Measurements from ENCODE around the gene FGF3. TPM values are rescaled to one million over a fixed set of nuclear protein-coding genes. Genes with fewer than 3 reads are reported as not detected.

The FGF3 gene
- total RNA-seq, 1 donor from 2014 or later, result not detected

DNA sequence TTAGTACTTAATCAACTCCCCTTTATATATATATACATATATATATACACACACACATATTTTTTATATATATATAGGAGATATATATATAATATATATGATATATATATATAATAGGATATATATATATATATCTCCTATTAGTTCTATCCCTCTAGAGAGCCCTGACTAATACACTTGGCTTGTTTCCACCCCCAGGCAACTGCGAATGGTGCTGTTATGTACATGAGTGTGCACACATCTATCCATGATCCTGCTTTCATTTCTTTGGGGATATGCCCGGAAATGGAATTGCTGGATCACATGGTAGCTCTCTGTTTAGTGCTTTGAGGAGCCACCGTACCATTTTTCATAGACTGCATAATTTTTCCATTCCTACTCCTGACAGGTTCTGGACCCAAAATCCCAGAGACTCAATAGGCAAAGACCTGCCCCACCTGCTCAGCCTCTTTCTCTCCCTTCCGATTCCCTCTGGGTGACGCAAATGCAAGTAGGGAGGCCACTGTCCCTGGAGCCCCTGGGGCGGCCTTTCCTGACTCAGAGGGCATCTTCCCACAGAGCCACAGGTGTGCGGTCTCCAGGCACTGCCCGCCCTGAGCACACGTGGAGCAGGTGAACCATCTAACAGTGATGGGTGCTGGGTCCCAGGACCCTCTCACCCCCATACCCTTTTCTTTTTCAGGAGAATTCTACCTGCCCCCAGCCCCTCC is 12.0 kb downstream of the FGF3 start:
- intact Hi-C loops (cut with micrococcal nuclease), result no loop called here

DNA sequence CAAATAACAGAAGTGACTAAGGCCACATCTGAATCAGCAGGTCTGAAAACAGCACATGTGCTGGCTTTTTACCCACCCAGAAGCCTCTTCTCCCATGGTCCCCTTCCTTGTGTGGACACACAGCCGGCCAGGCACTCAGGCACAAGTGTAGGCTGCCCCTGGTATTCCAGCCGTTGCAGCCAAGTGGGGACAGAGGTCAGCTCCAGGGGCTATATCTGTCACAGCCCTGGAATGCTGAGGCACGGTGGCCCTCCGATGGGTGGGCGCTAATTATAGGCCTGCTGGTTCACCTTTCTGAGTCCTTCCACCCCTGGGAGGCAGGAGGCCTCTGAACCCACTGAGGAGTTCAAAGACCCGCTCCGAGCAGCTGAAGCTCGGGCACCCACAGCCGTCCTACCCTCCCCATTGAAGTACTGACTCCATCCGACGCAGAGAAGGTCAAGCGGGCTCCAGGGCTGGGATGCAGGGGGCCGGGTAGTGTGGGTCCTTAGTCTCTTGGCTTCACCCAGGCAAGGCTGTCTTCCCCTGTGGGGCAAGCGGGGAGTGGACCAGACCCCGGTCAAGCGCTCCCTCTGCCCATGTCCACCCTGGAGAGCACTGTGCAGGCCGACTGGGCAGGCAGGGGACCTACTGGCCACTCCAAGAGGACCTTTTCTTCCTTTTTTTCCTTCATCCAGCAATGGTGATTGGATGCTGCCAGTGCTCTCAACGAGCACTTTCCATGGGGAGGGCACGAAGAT is 14.3 kb downstream of the FGF3 start:
- intact Hi-C loops (cut with micrococcal nuclease), result no loop called here

GRCh38 chr11:69803604-69804218 is 15.5 kb downstream of the FGF3 start:
- intact Hi-C loops (cut with micrococcal nuclease), result no loop called here

GRCh38 chr11:69803022-69803421 is 16.2 kb downstream of the FGF3 start:
- intact Hi-C loops (cut with micrococcal nuclease), result no loop called here

DNA sequence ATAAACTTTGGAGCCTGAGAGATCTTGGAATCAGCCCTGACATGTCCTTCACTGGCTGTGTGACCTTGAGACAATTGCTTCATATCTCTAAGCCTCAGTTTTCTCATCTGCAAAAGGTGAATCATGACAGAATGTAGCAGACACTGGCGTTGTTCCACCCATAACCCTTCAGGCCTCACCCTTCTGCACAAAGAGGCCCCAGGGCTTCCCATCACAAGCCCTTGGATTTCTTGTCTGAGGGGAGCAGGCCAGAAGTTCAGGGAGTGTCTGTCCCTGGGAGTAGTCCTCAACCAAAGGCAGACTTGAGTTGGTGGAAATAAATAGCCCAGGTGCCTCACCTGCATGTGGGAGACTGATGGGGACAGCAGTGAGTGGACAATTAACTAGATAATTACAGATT is 16.6 kb downstream of the FGF3 start:
- intact Hi-C loops (cut with micrococcal nuclease), result no loop called here

DNA sequence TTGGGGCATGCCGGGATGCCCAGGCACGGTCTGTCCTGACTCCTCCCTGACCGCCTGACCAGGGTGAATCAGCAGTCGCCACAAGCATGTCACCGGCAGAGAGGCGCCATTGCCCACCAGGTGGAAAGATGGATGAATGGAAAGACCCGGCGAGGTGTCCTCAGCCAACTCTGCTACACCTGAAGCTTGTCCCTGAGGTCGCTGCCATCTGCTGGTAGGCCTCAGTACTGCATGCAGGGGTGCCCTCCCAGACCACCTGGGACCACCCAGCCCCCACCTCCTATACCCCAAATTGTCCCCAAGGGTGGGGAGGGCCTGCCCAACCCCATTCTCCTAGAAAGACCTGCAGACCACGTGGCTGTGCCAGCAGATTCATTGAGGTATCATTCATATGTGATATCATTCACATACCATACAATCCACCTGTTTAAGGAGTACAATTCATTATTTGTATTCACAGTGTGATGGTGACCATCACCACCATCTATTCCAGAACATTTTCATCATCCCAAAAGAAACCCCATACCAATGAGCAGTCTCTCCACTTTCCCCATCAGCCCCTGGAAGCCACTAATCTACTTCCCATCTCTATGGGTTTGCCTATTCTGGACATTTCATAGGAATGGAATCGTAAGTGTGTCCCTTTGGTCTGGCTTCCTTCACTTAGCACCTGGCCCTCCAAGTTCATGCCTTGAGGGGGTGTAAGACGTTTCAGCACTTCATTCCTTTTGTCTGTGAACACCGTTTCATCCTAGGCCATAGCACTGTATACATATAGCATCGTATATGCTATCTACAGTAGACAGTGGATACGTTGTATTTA is 17.5 kb downstream of the FGF3 start:
- intact Hi-C loops (cut with micrococcal nuclease), result no loop called here

- intact Hi-C loops (cut with micrococcal nuclease), result no loop called here
Measured at GRCh38 chr11:69800278-69800677, 18.9 kb downstream of the FGF3 start.

DNA sequence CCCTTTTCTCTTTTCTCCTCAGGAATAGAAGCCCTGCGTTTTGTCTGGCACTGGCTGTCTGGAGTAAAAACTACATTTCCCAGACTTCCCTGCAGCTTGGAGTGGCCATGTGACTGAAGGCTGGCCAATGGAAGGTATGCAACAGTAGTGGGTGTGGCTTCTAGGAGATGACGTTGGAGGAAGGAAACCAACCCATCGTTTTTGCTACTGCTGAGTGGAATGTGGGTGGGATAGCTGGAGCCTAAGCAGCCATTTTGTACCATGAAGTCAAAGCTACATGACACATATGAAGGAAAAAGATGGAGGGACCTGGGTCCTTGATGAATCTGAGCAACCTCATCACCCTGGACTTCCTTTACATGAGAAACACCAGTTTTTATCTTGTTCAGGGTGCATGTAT is 19.6 kb downstream of the FGF3 start:
- intact Hi-C loops (cut with micrococcal nuclease), result no loop called here

DNA sequence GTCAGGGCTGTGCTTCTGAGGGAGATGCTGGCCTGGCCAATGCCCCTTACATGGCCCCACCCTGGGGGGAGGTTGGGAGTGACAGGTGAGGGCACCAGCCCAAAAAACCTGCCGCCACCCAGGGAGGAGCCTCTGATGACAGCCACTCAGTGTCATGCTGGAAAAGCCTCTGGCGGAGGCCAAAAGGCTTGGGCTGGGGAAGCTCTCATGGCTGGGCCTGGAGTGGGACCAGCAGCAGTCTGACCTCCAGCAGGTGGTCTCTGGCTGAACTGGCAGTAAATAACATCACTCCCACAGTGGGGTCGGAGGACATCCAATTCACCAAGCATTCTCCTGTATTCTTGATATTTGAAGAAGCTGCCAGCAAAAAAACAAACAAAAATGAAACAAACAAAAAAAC is 20.1 kb downstream of the FGF3 start:
- intact Hi-C loops (cut with micrococcal nuclease), result no loop called here

DNA sequence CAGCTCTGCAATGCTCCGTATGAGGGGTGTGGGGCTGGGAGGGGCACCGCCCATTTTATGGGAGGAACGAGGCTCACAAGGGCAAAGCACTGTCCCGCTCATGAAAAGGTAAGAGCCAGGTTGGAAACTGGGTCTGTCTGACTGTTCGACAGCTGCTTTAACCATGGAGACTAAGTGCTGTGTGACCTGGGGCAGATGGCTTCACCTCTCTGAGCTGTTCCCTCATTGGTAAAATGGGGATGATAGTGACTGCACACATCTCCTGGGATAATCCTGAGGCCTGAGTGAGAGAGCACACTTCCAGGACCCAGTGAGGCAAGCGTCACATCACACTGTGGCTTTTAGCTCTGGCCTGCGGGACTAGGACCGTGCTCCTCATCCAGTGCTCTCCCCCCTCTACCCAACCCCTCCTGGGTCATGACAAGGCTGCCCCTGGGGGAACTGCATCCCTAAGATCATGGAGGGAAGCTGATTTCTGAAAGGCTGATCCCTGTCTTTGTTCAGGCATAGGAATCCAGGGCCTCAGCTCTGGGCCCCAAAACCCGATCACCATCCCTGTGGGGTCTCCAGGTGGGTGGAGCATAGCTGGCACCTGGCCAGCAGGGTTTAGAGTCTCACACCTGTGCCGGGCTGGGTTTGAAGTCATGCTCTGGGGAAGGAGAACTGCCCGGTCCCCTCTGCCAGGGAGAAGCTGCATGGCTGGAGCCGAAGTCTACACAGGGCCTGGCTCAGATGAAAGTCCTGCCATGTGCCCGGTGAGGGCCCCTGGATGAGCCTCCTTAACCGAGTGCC is 21.3 kb downstream of the FGF3 start:
- intact Hi-C loops (cut with micrococcal nuclease), result no loop called here

DNA sequence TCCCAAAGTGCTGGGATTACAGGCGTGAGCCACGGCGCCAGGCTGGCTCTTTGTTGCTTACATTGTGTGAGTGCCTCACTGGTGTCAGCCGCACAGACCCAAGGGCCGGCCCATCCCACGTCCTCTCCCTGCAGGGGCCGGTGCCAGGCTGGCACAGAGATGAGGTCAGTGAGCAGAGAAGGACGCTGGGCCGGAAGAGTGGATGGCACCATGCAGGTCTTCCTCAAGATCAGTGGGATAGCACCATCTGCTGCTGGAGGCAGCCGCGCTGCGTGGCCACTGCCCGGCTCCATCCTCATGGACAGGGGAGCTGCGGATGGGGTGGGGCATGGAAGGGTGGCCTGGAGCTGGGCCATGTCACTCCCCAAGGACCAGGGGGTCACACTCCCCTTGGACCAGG is 22.1 kb downstream of the FGF3 start:
- intact Hi-C loops (cut with micrococcal nuclease), result no loop called here

DNA sequence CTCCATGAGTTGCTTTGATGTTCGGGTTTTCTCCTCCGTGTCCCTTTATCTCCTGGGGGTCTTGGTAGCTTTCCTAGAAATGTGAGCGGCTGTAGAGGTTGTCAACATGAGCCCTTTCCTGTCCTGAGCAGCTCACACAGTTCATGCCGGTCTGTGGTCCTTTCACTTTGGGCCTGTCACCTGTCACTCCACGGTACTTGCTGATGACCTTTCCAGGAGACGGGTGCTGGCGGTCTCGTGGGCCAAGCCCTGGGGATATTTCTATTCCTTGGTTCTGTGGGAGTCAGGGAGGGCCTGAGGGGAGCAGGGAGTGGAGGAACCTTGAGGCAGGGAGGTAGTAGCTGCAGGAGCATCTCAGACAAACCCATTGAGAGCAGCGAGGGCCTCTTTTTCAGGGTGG is 23.2 kb downstream of the FGF3 start:
- intact Hi-C loops (cut with micrococcal nuclease), result no loop called here

GRCh38 chr11:69791276-69792180 is 27.7 kb downstream of the FGF3 start:
- intact Hi-C loops (cut with micrococcal nuclease), result no loop called here

DNA sequence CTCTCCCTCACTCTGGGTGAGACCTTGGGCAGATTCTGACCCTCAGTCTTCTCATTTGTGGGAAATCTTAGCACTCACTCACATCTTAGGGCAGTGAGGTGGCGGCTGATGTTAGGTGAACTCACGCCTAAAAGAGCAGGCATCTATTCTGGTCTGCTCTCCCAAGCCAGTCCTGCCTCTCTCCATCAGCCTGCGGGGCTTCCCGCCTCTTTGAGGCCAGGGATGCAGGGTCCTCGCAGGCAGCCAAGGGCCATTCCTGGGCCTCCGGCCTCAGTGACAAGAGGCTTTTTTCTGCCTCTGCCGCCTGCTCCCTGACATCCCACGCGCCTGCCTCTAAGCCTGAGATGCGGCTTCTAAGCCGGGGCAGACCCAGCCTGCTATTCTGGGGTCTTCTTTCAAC is 30.3 kb downstream of the FGF3 start:
- intact Hi-C loops (cut with micrococcal nuclease), result no loop called here

DNA sequence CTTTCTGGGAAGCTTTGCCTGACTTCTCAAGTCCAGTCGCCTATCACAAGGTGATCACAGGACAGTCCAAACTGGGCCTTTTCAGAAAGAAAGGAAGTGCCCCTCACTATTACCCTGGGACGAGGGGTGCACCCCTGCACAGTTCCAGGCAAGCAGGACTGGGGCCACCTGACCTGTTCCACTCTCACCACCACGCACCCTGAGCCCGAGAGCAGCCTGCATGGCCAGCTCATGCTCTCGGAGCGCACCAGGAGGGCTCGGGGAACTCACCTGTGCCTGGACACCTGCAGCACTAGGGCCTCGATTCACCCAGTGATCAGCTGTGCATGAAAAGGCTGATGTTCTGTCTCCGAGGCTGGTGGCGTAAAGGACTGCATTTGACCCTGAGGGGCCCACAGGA is 31.3 kb downstream of the FGF3 start:
- intact Hi-C loops (cut with micrococcal nuclease), result no loop called here

DNA sequence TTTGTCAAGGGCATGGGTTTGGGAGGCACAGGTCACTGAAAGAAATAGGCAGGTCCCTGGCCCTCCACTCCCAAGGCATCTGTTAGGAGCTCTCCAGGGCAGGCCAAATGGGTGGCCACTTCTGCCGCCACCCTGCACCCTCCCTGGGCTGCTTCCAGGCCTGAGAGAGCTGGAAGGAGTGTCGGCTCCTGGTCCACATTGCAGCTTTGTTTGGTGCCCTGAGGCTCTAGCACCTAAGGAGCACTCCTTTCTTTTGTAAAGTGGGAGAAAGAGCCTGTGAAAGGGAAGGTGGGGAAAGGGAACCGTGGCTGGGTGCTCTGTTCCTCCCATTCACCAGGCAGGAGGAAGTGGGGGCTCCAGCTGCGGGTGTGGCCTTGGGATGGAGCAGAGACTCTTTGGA is 31.8 kb downstream of the FGF3 start:
- intact Hi-C loops (cut with micrococcal nuclease), result no loop called here

GRCh38 chr11:69781241-69781640 is 38.0 kb downstream of the FGF3 start:
- intact Hi-C loops (cut with micrococcal nuclease), result no loop called here

GRCh38 chr11:69778373-69778772 is 40.8 kb downstream of the FGF3 start:
- intact Hi-C loops (cut with micrococcal nuclease), result no loop called here

DNA sequence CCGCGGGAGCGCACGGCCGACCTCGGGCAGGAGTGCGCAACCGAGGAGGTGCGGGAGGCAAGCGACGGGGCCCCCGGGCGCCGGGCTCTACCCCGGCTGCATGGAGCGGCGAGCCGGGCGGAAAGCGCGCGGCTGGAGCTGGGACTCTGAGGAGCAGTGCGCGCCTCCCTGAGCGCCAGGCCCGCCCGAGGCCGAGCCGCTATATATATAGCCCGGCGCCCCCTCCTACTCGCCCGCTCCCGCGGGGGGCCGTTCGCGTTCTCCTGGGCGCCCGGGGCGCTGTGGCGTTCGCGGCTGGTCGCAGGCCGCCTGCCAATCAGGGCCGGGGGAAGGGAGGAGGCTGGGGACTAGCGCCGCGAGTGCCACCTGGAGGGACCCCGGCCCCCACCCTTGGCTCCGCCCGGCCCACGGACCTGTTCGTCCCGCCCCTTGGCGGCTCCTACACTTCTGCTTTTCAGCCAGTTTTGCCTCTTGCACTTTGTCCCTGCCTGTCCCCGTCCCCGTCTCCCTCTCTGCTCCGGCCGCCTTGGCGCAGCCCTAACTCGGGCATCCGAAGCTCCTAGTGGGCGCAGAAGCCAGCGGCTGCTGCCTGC is 44.0 kb downstream of the FGF3 start, which contains the start of gene FGF4:
FGF4 (minus strand) TSS at position 179 of the 593 bp plus-strand sequence. CDS start 257 bp downstream, outside the sequence.
- intact Hi-C loops (cut with micrococcal nuclease), result no loop called here

Data from T-helper 2 cell treated with Interferon-gamma antibody and Interleukin-4, amounts not matched to agents 100 ng/mL and 5 ng/mL, for 36 hours (primary cell).